Measurements from ENCODE around the gene GAREM1. TPM values are rescaled to one million over a fixed set of nuclear protein-coding genes. Genes with fewer than 3 reads are reported as not detected.

GAREM1 gene
- total RNA-seq, 1 experiment from 2014 or later = 7.0 TPM

DNA sequence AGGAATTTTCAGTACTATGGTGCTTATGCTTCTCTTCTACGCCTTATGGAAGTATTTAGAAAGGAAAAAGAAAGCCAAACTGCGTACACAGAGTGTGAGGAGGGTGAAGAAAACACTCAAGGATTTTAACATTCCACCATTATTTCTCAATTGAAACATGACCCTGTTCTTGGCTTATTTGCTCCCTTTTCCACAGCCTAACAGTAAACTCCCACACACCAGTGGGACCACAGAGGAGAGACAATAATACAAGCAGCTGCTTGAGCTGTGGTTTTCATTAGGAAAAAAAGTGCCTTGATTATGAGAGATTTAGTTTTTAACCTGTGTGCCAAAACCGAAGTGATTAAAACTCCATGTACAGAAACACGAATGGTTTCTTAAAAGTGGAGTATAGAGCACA is 146.5 kb downstream of the GAREM1 start:
- Mint-ChIP-seq H3K36me3 (no peaks in the 10 kb centered on the region), H3K4me1 (peaks cover 16% of the 10 kb centered on the region), H3K27me3 (ENCODE audit: low read depth) (no peaks in the 10 kb centered on the region), H3K27ac (0 out of 2 replicates have a peak overlapping the region, but pooled peaks have one; percentile 37), H3K9me3 (0 out of 2 replicates have a peak, but pooled peaks cover 3% of the 10 kb centered on the region), H3K4me3 (no peak overlapping the region)
- ChIA-PET CTCF (no interaction called here), POLR2A (no interaction called here)
- no peak for TF ChIP-seq CBFB (CRISPR knock-in tag; IDR thresholded peaks at IDR 0.05; ENCODE audit: low read depth)
- TF ChIP-seq, protein P1, sequence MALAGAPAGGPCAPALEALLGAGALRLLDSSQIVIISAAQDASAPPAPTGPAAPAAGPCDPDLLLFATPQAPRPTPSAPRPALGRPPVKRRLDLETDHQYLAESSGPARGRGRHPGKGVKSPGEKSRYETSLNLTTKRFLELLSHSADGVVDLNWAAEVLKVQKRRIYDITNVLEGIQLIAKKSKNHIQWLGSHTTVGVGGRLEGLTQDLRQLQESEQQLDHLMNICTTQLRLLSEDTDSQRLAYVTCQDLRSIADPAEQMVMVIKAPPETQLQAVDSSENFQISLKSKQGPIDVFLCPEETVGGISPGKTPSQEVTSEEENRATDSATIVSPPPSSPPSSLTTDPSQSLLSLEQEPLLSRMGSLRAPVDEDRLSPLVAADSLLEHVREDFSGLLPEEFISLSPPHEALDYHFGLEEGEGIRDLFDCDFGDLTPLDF (CRISPR knock-in tag; IDR thresholded peaks at IDR 0.05) = no peak
- TF ChIP-seq, protein P2, sequence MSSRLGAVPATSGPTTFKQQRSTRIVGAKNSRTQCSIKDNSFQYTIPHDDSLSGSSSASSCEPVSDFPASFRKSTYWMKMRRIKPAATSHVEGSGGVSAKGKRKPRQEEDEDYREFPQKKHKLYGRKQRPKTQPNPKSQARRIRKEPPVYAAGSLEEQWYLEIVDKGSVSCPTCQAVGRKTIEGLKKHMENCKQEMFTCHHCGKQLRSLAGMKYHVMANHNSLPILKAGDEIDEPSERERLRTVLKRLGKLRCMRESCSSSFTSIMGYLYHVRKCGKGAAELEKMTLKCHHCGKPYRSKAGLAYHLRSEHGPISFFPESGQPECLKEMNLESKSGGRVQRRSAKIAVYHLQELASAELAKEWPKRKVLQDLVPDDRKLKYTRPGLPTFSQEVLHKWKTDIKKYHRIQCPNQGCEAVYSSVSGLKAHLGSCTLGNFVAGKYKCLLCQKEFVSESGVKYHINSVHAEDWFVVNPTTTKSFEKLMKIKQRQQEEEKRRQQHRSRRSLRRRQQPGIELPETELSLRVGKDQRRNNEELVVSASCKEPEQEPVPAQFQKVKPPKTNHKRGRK (CRISPR knock-in tag; IDR thresholded peaks at IDR 0.05; ENCODE audit: borderline replicate concordance) = no peak
- TF ChIP-seq ZNF232 (CRISPR knock-in tag; IDR thresholded peaks at IDR 0.05) = no peak
- no peak for TF ChIP-seq ETV6 (CRISPR knock-in tag; IDR thresholded peaks at IDR 0.05)
- no peak for TF ChIP-seq TEAD1 (CRISPR knock-in tag; IDR thresholded peaks at IDR 0.05)
- TF ChIP-seq, protein P3, sequence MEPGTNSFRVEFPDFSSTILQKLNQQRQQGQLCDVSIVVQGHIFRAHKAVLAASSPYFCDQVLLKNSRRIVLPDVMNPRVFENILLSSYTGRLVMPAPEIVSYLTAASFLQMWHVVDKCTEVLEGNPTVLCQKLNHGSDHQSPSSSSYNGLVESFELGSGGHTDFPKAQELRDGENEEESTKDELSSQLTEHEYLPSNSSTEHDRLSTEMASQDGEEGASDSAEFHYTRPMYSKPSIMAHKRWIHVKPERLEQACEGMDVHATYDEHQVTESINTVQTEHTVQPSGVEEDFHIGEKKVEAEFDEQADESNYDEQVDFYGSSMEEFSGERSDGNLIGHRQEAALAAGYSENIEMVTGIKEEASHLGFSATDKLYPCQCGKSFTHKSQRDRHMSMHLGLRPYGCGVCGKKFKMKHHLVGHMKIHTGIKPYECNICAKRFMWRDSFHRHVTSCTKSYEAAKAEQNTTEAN (CRISPR knock-in tag; IDR thresholded peaks at IDR 0.05) = no peak
- TF ChIP-seq GABPB1 (CRISPR knock-in tag; IDR thresholded peaks at IDR 0.05) = no peak
- no peak for TF ChIP-seq EMX1 (CRISPR knock-in tag; IDR thresholded peaks at IDR 0.05)
- TF ChIP-seq, protein P4, sequence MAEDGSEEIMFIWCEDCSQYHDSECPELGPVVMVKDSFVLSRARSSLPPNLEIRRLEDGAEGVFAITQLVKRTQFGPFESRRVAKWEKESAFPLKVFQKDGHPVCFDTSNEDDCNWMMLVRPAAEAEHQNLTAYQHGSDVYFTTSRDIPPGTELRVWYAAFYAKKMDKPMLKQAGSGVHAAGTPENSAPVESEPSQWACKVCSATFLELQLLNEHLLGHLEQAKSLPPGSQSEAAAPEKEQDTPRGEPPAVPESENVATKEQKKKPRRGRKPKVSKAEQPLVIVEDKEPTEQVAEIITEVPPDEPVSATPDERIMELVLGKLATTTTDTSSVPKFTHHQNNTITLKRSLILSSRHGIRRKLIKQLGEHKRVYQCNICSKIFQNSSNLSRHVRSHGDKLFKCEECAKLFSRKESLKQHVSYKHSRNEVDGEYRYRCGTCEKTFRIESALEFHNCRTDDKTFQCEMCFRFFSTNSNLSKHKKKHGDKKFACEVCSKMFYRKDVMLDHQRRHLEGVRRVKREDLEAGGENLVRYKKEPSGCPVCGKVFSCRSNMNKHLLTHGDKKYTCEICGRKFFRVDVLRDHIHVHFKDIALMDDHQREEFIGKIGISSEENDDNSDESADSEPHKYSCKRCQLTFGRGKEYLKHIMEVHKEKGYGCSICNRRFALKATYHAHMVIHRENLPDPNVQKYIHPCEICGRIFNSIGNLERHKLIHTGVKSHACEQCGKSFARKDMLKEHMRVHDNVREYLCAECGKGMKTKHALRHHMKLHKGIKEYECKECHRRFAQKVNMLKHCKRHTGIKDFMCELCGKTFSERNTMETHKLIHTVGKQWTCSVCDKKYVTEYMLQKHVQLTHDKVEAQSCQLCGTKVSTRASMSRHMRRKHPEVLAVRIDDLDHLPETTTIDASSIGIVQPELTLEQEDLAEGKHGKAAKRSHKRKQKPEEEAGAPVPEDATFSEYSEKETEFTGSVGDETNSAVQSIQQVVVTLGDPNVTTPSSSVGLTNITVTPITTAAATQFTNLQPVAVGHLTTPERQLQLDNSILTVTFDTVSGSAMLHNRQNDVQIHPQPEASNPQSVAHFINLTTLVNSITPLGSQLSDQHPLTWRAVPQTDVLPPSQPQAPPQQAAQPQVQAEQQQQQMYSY (CRISPR knock-in tag; IDR thresholded peaks at IDR 0.05) = no peak
- no peak for TF ChIP-seq ZNF263 (CRISPR knock-in tag; IDR thresholded peaks at IDR 0.05; ENCODE audit: low read depth)
- no peak for TF ChIP-seq NR1H2 (CRISPR knock-in tag; IDR thresholded peaks at IDR 0.05)
- no peak for TF ChIP-seq JUN (CRISPR knock-in tag; IDR thresholded peaks at IDR 0.05)
- TF ChIP-seq RORB (CRISPR knock-in tag; IDR thresholded peaks at IDR 0.05) = no peak
- TF ChIP-seq RELA (CRISPR knock-in tag; IDR thresholded peaks at IDR 0.05; ENCODE audit: borderline replicate concordance) = no peak
- TF ChIP-seq, protein P5, sequence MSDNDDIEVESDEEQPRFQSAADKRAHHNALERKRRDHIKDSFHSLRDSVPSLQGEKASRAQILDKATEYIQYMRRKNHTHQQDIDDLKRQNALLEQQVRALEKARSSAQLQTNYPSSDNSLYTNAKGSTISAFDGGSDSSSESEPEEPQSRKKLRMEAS (CRISPR knock-in tag; IDR thresholded peaks at IDR 0.05) = no peak
- no peak for TF ChIP-seq FOXJ3 (CRISPR knock-in tag; IDR thresholded peaks at IDR 0.05; ENCODE audit: borderline replicate concordance)
- DNase-seq (ENCODE audit: low spot score) (no peak), ATAC-seq (no peak)

DNA sequence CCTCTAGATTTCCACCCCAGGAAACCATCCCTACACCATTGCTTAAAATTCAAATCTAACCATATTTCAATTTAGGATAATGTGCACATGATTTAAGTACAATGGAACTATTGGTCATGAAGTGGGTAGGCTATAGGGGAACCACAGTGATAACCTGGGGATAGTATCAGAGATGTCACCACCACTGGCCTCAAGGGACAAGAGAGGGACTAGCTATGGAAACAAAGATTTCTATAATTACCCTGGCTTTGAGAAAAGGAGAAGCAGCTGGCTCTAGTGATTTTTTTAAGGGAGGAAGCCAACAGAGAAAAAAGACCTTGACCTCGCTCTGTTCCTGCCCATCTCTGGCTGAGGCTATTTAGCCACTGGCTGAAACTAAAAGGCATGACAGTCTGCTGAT is 148.9 kb downstream of the GAREM1 start:
- POLR2A ChIA-PET = no interaction called here
- no peak overlapping the region for H3K27ac Mint-ChIP-seq
- H3K9me3 Mint-ChIP-seq = no peaks in the 10 kb centered on the region
- H3K4me3 Mint-ChIP-seq = no peak overlapping the region
- H3K36me3 Mint-ChIP-seq = no peaks in the 10 kb centered on the region
- CTCF ChIA-PET = no interaction called here
- H3K27me3 Mint-ChIP-seq (ENCODE audit: low read depth) = no peaks in the 10 kb centered on the region
- ATAC-seq = no peak
- H3K4me1 Mint-ChIP-seq = peaks cover 20% of the 10 kb centered on the region
- TF ChIP-seq, protein P6, sequence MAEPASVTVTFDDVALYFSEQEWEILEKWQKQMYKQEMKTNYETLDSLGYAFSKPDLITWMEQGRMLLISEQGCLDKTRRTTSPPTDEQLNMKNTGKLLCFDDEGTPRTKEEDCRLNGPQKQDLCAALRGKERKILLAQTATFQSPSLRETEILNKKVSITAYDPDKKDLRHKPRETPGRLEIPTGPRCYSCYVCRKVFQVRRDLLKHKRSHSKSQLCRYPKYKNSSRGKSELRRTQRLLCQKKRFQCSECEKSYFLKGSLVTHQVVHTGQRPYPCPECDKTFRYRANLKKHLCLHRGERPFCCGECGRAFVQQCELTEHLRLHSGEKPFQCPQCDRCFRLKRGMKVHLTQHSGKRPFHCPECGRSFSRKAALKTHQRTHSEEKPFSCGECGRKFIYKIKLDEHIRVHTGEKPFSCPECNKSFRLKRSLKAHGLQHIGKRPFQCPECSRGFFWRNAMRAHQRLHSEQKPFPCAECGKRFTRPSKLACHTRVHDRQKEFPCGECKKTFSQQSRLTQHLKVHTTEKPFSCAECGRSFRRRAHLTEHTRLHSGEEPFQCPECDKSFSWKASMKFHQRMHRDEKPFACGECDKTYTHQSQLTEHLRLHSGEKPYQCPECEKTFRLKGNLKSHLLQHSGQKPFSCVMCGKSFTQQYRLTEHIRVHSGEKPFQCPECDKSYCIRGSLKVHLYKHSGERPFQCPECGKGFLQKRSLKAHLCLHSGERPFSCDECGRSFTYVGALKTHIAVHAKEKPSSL (CRISPR knock-in tag; conservative IDR thresholded peaks at IDR 0.05) = no peak
- no peak for TF ChIP-seq TCF7 (CRISPR knock-in tag; IDR thresholded peaks at IDR 0.05; ENCODE audit: low read depth)
- TF ChIP-seq RORB (CRISPR knock-in tag; IDR thresholded peaks at IDR 0.05) = no peak
- no peak for DNase-seq (ENCODE audit: low spot score)
